CD4-positive, alpha-beta T cell treated with Interleukin-4 for 4 hours (primary cell): ENCODE results near the gene TMPRSS9.
"Not testable (repeated sequence)": the region's sequence is repeated elsewhere in the genome, so short reads cannot be mapped to it uniquely, and the experiment has no call there.

ENCODE experiments used
- DNase-seq: peaks from one replicate; pipeline ENCODE4 v3.0.0-alpha.2; 2020

TMPRSS9 gene

GRCh38 chr19:2468596-2468995, 108.5 kb downstream of the TMPRSS9 start:
- no peak for DNase-seq

- no peak for DNase-seq
Measured at GRCh38 chr19:2469102-2469914, 109.2 kb downstream of the TMPRSS9 start.

GRCh38 chr19:2469915-2470200, 109.8 kb downstream of the TMPRSS9 start:
- DNase-seq = not testable (repeated sequence)

GRCh38 chr19:2474232-2475017, 114.4 kb downstream of the TMPRSS9 start:
- peak; percentile 85 for DNase-seq

- peak; percentile 58 for DNase-seq
Measured at GRCh38 chr19:2475018-2475701, 115.1 kb downstream of the TMPRSS9 start.
